ENCODE results near the gene SLC9A5.

Gene SLC9A5

GRCh38 chr16:67248401-67249177 lies at the start of gene SLC9A5:
Gene SLC9A5 (plus strand): TSS chr16:67248979. CDS start chr16:67249015, 36 bp downstream.
- no peak for DNase-seq (ENCODE audit: low read depth, low spot score)

- DNase-seq (ENCODE audit: low read depth, low spot score), result peak; percentile 89
These were observed 49.6 kb upstream of the SLC9A5 start, which contains the start of gene ELMO3 for GRCh38 chr16:67199011-67199807. Gene ELMO3 (plus strand): TSS chr16:67199131. CDS start chr16:67199327, 196 bp downstream.

- no peak for DNase-seq (ENCODE audit: low read depth, low spot score)
These were observed 49.0 kb upstream of the SLC9A5 start for GRCh38 chr16:67199808-67200198.

- DNase-seq (ENCODE audit: low read depth, low spot score), result no peak
These were observed 48.3 kb upstream of the SLC9A5 start for GRCh38 chr16:67200491-67200890.

GRCh38 chr16:67201411-67202345 lies 47.1 kb upstream of the SLC9A5 start:
- DNase-seq (ENCODE audit: low read depth, low spot score), result no peak

GRCh38 chr16:67202426-67202825 lies 46.4 kb upstream of the SLC9A5 start:
- no peak for DNase-seq (ENCODE audit: low read depth, low spot score)

- DNase-seq (ENCODE audit: low read depth, low spot score), result no peak
These were observed 45.8 kb upstream of the SLC9A5 start for GRCh38 chr16:67202956-67203493.

GRCh38 chr16:67204076-67204475 lies 44.7 kb upstream of the SLC9A5 start:
- no peak for DNase-seq (ENCODE audit: low read depth, low spot score)

- no peak for DNase-seq (ENCODE audit: low read depth, low spot score)
These were observed 42.5 kb upstream of the SLC9A5 start for GRCh38 chr16:67206129-67206837.

- peak; percentile 89 for DNase-seq (ENCODE audit: low read depth, low spot score)
These were observed 41.9 kb upstream of the SLC9A5 start for GRCh38 chr16:67206838-67207248.

- DNase-seq (ENCODE audit: low read depth, low spot score), result peak; percentile 39
These were observed 41.3 kb upstream of the SLC9A5 start for GRCh38 chr16:67207249-67208091.

GRCh38 chr16:67208154-67208896 lies 40.5 kb upstream of the SLC9A5 start:
- DNase-seq (ENCODE audit: low read depth, low spot score), result no peak

GRCh38 chr16:67209565-67209964 lies 39.2 kb upstream of the SLC9A5 start:
- DNase-seq (ENCODE audit: low read depth, low spot score), result no peak

- no peak for DNase-seq (ENCODE audit: low read depth, low spot score)
These were observed 38.5 kb upstream of the SLC9A5 start for GRCh38 chr16:67210069-67210937.

GRCh38 chr16:67211674-67212073 lies 37.1 kb upstream of the SLC9A5 start:
- DNase-seq (ENCODE audit: low read depth, low spot score), result no peak

- no peak for DNase-seq (ENCODE audit: low read depth, low spot score)
These were observed 36.0 kb upstream of the SLC9A5 start for GRCh38 chr16:67212766-67213165.

- DNase-seq (ENCODE audit: low read depth, low spot score), result no peak
These were observed 35.4 kb upstream of the SLC9A5 start for GRCh38 chr16:67213197-67214019.
